Astrocyte (in vitro differentiated cells and primary cell): ENCODE measurements around the gene UNC50.

ENCODE experiments used
- CTCF ChIP-seq: IDR thresholded peaks from 2 replicates; pipeline ENCODE4 v1.5.1; 2011; ENCODE audit warnings: low read depth, mild to moderate bottlenecking, inconsistent platforms, low read length, moderate library complexity; ENCODE audit not compliant: insufficient read depth
- EZH2 ChIP-seq: IDR thresholded peaks from 2 replicates; pipeline ENCODE4 v1.6.1; 2012; ENCODE audit warnings: mild to moderate bottlenecking, low read length, inconsistent platforms; ENCODE audit not compliant: insufficient read depth

GRCh38 chr2:98632351-98632750 lies 24.0 kb downstream of the UNC50 start:
- TF ChIP-seq CTCF (no peak), EZH2 (no peak)
